HG02970 (cell line): ENCODE data around the gene DCLRE1A.
"Not testable (repeated sequence)": the region's sequence is repeated elsewhere in the genome, so short reads cannot be mapped to it uniquely, and the experiment has no call there.

Experiments used
- ATAC-seq: cut with Tn5 transposase; IDR thresholded peaks from one replicate; pipeline ENCODE4 v1.9.1; 2021; ENCODE audit warnings: mild to moderate bottlenecking, moderate library complexity, moderate number of reproducible peaks; ENCODE audit not compliant: unreplicated experiment, low FRiP score

The DCLRE1A gene

GRCh38 chr10:113859261-113859660 lies 5.4 kb upstream of the DCLRE1A start:
- no peak for ATAC-seq

DNA sequence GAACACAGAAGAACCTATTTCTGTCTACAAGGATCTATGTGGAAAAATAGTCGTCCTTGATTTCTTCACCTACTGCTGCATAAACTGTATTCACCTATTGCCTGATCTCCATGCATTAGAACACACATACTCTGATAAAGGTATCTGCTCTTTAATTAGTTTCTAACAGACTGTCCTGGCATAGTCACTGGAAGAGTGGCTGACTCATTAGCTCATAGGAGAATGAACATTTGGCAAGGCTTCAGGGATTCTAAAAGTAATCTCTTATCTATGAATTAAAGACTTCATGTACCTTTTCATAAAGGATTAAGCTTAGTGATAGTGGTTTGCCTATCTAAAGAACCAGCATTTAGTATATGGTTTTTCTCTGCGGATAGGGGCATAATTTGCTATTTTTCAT lies 4.7 kb upstream of the DCLRE1A start:
- no peak for ATAC-seq

DNA sequence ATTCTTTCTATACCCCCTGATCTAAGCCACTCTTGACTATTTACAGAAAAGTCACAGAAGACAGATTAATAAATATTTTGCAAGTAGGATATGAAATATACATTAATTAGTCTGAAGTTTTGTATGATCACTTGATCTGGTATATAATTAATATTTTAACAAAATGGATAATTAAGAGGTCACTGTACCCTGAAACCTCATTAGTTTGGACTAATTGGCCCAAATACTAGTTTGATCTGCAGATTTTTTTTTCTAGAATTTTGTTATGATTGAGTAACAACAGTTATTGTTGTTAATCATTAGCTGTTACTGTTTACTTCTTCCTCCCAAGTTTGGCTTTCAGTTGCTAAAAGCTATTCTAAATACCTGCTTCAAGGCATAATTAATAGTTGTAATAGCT lies 3.3 kb upstream of the DCLRE1A start:
- no peak for ATAC-seq

DNA sequence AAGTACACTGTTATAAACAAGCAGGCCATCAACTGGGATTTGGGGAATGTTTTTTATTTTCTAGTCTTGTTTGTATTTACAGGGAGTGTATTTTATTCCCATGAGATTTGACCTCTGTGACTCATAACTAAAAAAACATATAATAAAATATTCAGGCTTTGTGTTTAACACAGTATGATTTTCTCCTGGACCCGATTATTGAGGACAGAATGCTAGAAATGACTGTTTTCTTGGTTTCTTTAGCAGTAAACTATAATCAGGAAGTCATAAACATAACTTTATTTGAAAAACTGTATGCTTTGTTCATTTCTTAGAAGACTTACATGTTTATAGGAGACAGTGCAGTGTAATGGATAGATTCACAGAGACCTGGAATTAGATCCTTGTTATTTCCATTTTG lies 2.7 kb upstream of the DCLRE1A start:
- no peak for ATAC-seq

- ATAC-seq = peak; percentile 41
Measured at GRCh38 chr10:113854761-113855588, 1.1 kb upstream of the DCLRE1A start.

- no peak for ATAC-seq
Measured at GRCh38 chr10:113853578-113854012, 287 bp downstream of the DCLRE1A start.

- ATAC-seq = no peak
Measured at GRCh38 chr10:113849946-113850345, 3.9 kb downstream of the DCLRE1A start.

DNA sequence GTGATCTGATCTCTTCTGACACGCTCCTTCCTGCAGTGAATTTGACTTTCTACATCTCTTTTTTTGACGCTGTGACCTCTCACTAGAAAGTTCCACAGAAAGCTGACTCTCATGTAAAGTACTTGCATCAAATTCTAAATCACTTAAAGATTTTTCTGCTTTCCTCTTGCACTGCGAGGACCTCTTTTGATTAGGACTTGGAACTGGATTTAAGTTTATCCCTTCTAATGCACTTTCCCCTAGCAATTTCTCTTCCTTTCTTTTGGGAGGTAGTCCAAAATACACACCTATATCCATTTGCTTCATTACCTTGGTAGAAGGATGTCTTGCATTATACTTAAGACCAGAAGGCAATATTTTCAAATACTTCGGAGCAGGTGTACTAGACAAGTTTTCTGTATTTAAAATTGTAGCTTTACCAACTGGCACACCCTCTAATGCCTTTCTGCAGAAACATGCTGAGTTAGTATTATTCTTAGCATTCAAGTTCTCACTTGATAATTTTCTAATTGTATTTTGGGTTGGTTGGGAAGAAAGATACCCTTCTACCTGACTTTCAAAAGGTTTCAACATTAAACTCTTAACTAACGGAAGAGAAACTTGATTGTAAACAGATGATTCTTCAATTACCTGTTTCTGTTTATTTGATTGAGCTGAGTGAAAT lies 4.6 kb downstream of the DCLRE1A start:
- ATAC-seq = no peak

GRCh38 chr10:113846036-113846435 lies 7.8 kb downstream of the DCLRE1A start:
- no peak for ATAC-seq

DNA sequence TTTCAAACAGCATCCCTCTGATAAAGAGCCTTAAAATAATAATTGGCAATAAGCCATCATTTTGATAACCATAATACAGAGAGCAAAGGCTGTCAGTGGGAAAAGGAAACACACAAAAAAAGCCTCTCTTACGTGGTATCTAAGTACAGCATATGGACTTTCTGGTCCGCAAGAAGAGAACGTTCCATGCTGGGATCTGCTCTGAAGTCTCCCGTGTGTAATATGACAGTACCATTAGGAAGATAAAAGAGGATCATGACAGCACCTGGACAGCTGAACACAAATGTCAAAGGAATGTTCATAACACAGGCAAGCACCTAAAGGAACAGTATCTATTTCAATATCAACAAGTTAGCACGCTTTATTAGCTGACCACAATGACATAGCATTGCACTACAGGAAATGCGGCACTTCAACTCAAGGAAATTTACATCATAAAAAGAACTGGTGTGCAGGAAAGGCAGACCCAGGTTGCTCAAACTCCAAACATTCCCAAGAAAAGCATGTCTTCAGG lies 9.9 kb downstream of the DCLRE1A start:
- ATAC-seq = no peak

DNA sequence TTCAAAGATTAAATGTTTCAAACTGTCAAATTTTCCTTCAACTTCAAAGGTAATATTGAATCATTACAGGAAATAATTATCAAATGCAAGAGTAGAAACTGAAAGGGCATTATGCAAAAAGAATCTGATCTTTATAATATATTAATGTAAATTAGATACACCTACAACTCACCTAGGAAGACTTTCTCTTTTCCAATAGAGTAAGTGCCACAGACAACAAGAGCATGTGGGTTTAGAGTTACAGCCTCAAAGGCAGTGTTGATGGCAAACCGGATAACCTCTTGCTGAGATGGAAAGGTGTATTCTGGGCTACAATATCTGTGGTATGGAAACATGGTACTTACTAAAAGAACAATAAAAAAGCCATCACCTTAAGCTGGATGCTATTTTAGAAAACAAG lies 11.7 kb downstream of the DCLRE1A start:
- ATAC-seq = no peak

GRCh38 chr10:113828567-113828966 lies 25.3 kb downstream of the DCLRE1A start:
- not testable (repeated sequence) for ATAC-seq

GRCh38 chr10:113825791-113826190 lies 28.1 kb downstream of the DCLRE1A start:
- no peak for ATAC-seq

DNA sequence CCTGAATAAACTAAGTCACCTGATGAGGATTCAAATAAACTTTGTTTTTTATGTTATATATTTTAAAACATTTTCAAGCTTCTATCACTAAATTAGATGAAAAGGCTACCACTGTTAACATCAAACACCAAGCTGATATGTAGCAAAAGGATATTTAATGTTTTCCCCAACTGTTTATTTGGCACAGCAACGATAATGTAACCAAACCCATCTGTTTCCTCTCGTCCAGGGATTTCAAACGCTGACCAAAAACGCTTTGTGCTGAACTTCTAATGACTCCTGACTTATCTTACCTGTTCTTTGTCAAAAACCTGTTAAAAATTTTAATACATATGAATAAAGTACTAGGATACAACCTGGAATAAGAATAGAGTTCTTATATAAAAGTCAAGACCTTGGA lies 30.5 kb downstream of the DCLRE1A start:
- no peak for ATAC-seq

DNA sequence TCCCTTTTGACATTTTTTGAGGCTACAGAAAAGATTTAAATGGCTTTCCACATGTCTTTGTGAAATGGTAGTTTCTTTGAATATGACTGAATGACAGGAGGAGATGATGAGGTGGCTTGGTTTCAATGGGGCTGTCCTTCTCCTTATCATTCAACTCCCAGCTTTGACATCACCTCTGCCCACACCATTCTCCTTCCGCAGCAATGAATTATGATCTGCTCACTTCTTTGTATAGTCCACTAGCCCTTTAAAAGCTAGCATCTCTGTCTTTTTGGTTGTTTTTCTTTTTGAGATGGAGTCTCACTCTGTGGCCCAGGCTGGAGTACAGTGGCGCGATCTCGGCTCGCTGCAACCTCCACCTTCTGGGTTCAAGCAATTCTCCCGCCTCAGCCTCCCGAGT lies 31.7 kb downstream of the DCLRE1A start:
- ATAC-seq = no peak

DNA sequence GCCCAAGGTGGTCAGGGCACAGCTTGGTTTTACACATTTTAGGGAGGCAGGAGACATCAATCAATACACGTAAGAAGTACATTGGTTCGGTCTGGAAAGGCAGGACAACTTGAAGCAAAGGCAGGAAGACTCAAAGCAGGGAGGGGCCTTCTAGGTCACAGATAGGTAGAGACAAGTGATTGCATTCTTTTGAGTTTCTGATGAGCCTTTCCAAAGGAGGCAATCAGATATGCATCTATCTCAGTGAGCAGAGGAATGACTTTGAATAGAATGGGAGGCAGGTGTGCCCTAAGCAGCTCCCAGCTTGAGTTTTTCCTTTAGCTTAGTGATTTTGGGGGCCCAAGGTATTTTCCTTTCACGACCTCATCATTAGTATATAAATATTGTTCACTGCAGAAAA lies 32.6 kb downstream of the DCLRE1A start:
- not testable (repeated sequence) for ATAC-seq

GRCh38 chr10:113820507-113820906 lies 33.4 kb downstream of the DCLRE1A start:
- no peak for ATAC-seq

- ATAC-seq = no peak
Measured at GRCh38 chr10:113819989-113820388, 33.9 kb downstream of the DCLRE1A start.

DNA sequence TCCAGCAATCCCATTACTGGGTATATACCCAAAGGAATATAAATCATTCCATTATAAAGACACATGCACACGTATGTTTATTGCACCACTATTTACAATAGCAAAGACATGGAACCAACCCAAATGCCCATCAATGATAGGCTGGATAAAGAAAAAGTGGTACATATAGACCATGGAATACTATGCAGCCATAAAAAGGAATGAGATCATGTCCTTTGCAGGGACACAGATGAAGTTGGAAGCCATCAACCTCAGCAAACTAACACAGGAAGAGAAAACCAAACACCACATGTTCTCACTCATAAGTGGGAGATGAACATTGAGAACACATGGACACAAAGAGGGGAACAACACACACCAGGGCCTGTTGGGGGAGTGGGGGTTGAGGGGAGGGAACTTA lies 39.2 kb downstream of the DCLRE1A start:
- not testable (repeated sequence) for ATAC-seq

- no peak for ATAC-seq
Measured at GRCh38 chr10:113808168-113808567, 45.7 kb downstream of the DCLRE1A start.

GRCh38 chr10:113806503-113806902 lies 47.4 kb downstream of the DCLRE1A start:
- no peak for ATAC-seq

DNA sequence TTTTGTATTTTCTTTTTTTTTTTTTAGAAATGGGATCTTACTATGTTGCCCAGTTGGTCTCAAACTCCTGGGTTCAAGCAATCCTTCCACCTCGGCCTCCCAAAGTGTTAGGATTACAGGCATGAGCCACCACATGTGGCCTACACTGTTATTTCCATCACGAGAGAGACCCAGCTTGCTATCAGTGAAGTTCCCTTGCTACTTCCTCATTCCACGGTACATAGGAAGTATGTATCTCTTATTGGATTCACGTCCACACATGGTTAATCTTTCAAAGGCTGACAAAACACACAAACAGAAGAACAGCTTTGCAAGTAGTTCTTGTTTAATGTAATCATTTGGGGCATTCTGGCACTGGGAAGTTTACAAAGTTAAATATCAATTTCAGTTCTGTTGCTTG lies 50.9 kb downstream of the DCLRE1A start:
- ATAC-seq = no peak
